Lower lobe of right lung (tissue), 2 donors: ENCODE results near the gene MRM2. TPM values are rescaled to one million over a fixed set of nuclear protein-coding genes. Genes with fewer than 3 reads are reported as not detected.

Experiments
- ATAC-seq, 2 donors: fragments of 200-7000 bp; cut with Tn5 transposase; one replicate each; pipeline ENCODE4 v1.9.1; 2020 to 2022; ENCODE audit warnings: mild to moderate bottlenecking in 2 of 2, moderate library complexity in 2 of 2
- DNase-seq: peaks from one replicate; pipeline ENCODE4 v3.0.0-alpha.2; 2020
- H3K27ac ChIP-seq: fragments of 200-600 bp; one replicate; pipeline ENCODE4 v1.8.0; 2022
- H3K27me3 ChIP-seq: fragments of 200-600 bp; one replicate; pipeline ENCODE4 v1.8.0; 2022; ENCODE audit warnings: low read depth
- H3K36me3 ChIP-seq: fragments of 200-600 bp; one replicate; pipeline ENCODE4 v1.8.0; 2022; ENCODE audit warnings: mild to moderate bottlenecking
- H3K4me1 ChIP-seq: fragments of 200-600 bp; one replicate; pipeline ENCODE4 v1.8.0; 2022
- H3K4me3 ChIP-seq: fragments of 200-600 bp; one replicate; pipeline ENCODE4 v1.8.0; 2022; ENCODE audit warnings: mild to moderate bottlenecking
- H3K9me3 ChIP-seq: fragments of 200-600 bp; one replicate; pipeline ENCODE4 v1.8.0; 2022
- intact Hi-C: fragments of 100-400 bp; cut with DNase I; formaldehyde crosslinking; loops from one replicate; pipeline ENCODE4 v1.11.0; 2022
- total RNA-seq: library from RNA; stranded (reverse); fragmentation: NEBNext Ultra II Directional; extraction: Animal tissue kit (Norgen Biotek cat#: 25700); gene quantifications from one replicate; pipeline ENCODE4 v1.2.1, GENCODE V29; 2021
- TF ChIP-seq, protein P1 (sequence below): fragments of 200-600 bp; IDR thresholded peaks from one replicate; pipeline ENCODE4 v1.8.0; 2022; ENCODE audit warnings: antibody characterized with exemption, mild to moderate bottlenecking
- donor health status: DM: no; HTN: yes; CAD: no; lungs with severe emphysema.

Gene MRM2
- total RNA-seq, 1 donor from 2014 or later, result 22.6 TPM

DNA sequence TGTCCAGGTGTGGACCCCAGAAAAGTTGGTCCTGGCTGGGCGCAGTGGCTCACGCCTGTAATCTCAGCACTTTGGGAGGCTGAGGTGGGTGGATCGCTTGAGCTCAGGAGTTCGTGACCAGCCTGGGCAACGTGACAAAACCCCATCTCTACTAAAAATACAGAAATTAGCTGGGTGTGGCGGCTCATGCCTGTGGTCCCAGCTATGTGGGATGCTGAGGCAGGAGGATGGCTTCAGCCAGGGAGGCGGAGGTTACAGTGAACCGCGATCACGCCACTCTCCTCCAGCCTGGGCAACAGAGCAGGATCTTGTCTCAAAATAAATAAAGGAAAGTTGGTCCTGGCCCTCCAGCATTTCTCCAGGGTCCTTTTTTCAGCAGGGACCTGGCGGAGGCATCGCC lies 1.5 kb upstream of the MRM2 start:
- TF ChIP-seq, protein P1, sequence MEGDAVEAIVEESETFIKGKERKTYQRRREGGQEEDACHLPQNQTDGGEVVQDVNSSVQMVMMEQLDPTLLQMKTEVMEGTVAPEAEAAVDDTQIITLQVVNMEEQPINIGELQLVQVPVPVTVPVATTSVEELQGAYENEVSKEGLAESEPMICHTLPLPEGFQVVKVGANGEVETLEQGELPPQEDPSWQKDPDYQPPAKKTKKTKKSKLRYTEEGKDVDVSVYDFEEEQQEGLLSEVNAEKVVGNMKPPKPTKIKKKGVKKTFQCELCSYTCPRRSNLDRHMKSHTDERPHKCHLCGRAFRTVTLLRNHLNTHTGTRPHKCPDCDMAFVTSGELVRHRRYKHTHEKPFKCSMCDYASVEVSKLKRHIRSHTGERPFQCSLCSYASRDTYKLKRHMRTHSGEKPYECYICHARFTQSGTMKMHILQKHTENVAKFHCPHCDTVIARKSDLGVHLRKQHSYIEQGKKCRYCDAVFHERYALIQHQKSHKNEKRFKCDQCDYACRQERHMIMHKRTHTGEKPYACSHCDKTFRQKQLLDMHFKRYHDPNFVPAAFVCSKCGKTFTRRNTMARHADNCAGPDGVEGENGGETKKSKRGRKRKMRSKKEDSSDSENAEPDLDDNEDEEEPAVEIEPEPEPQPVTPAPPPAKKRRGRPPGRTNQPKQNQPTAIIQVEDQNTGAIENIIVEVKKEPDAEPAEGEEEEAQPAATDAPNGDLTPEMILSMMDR, result no peak
- no peak for DNase-seq
- Histone ChIP-seq H3K9me3 (no peaks in the 10 kb centered on the region), H3K4me1 (peaks cover 35% of the 10 kb centered on the region), H3K36me3 (peaks cover 14% of the 10 kb centered on the region), H3K27ac (no peak overlapping the region), H3K27me3 (no peaks in the 10 kb centered on the region), H3K4me3 (no peak overlapping the region)
- ATAC-seq, result no peak
- intact Hi-C loops, result no loop called here

DNA sequence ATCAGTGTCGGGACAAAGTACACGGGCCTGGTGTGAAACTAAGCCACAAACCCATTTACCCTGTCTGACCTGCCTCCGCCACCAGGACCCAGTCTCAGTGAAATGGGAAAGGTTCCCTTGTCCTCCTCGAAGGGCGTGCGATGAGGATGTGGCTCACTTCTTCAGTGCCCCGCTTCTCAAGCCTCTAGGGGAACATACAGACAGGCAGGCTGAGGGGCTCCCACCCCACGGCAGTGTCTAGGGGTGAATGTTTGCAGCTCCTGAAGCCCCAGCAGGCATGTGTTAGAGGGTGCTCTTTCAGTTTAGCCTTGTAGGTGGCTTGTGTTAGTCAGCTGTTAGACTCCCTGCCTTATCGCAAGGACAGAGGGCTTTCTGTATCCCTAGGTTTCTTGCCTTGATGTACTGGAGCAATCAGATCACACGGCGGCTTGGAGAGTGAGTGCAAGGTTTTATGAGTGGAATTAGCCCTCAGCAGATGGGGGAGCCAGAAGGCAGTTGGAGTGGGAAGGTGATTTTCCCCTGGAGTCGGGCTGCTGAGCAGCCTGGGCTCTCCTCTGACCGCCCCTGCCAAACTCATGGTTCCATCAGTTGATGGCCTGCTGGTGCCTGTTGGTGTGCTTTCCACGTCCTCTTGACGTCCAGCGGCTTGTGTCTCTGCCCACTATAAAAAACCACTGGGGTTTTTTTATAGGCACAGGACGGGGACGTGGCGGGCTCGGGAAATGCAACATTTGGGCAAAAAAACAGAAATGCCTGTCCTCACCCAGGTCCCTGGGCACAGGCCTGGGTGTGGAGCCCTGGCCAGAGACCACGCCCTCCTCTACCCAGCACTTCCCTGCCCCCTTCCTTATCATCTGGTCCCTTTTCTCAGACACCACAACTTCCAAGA lies 780 bp upstream of the MRM2 start:
- no peaks in the 10 kb centered on the region for H3K27me3 ChIP-seq
- peak in 1 of 2 donors; percentile 3 for ATAC-seq

DNA sequence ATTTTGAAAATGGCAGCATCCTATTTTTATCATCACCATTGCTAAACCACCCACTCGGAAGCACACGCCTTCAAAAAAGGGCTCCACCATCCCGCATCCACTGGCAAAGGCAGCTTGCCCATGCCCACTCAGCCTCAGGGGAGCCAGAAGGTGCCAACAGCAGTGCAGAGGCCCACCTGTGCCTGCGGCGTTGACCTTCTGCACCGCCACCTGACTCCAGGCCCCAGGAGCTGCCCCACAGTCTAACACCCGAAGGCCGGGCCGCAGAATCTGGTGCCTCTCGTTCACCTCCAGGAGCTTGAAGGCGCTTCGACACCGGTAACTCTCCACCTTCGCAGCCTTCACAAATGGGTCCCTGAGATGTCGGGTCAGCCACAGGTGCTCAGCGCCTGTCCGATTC lies 2.8 kb downstream of the MRM2 start:
- TF ChIP-seq, protein P1, result no peak

More for the DNA sequence above, 780 bp upstream of the MRM2 start:
- TF ChIP-seq, protein P1, result no peak
- Histone ChIP-seq H3K9me3 (no peaks in the 10 kb centered on the region), H3K4me3 (peak overlapping the region; percentile 99), H3K4me1 (peaks cover 37% of the 10 kb centered on the region), H3K36me3 (peaks cover 20% of the 10 kb centered on the region), H3K27ac (peak overlapping the region; percentile 87)
- intact Hi-C loops, result no loop called here
- DNase-seq, result no peak

DNA sequence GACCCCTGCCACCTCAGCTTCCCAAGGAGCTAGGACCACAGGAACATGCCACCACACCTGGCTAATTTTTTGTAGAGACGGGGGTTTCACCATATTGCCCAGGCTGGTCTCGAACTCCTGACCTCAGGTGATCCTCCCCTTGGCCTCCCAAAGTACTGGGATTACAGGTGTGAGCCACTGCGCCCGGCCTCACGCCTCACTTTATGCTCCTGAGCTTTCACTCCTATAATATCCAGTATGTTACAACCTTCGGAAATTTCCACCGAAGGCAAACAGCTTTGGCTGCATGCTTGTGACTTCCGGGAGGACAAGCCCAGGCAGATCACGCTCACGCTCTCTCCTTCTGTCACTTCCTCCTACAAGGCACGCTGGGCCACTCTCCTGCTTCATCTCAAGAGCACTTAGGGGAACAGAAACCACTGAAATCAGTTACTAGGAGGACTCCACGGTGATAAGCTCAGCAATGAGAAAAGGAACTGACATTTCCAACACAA lies 4.8 kb downstream of the MRM2 start:
- peak; percentile 88 for DNase-seq
- TF ChIP-seq, protein P1, result no peak
- peak overlapping the region; percentile 82 for H3K27ac ChIP-seq
- no peak overlapping the region for H3K4me3 ChIP-seq
- ATAC-seq, result peak; percentile 81 to 84
- intact Hi-C loops, result no loop called here
- H3K27me3 ChIP-seq, result no peaks in the 10 kb centered on the region
- H3K36me3 ChIP-seq, result peaks cover 50% of the 10 kb centered on the region
- no peaks in the 10 kb centered on the region for H3K9me3 ChIP-seq
- H3K4me1 ChIP-seq, result peaks cover 26% of the 10 kb centered on the region

More for the DNA sequence above, 2.8 kb downstream of the MRM2 start:
- Histone ChIP-seq H3K4me1 (peaks cover 29% of the 10 kb centered on the region), H3K4me3 (no peak overlapping the region), H3K27me3 (no peaks in the 10 kb centered on the region), H3K27ac (no peak overlapping the region), H3K9me3 (no peaks in the 10 kb centered on the region), H3K36me3 (peaks cover 47% of the 10 kb centered on the region)
- ATAC-seq (no peak), DNase-seq (no peak)
- intact Hi-C loops, result no loop called here

DNA sequence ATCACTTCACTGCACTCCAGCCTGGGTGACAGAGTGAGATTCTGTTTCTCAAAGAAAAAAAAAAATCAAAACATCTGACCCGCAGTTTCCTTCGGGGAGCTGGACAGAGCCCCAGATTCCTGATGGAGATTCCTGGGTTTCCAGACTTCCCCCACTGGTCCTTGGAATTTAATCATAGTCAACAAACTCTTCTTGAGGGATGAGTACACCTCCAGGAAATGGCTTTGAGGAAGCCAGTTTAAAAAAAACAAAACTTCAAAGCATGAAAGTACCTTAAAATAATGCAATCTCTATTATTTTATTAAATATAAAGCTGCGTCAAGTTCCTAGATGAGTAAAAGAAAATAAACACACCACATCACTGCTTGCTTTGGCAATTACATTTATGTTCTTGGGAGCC lies 8.1 kb downstream of the MRM2 start:
- ATAC-seq, result no peak
- H3K27me3 ChIP-seq, result no peaks in the 10 kb centered on the region
- no peak for DNase-seq
- H3K4me1 ChIP-seq, result peaks cover 40% of the 10 kb centered on the region
- intact Hi-C loops, result no loop called here
- TF ChIP-seq, protein P1, result no peak
- no peak overlapping the region for H3K27ac ChIP-seq
- no peak overlapping the region for H3K4me3 ChIP-seq
- no peaks in the 10 kb centered on the region for H3K9me3 ChIP-seq
- H3K36me3 ChIP-seq, result peaks cover 53% of the 10 kb centered on the region
